ENCODE data around the gene HSD17B3.

- TF ChIP-seq CTCF (IDR thresholded peaks at IDR 0.05) (no peak), POLR2A (IDR thresholded peaks at IDR 0.05) (no peak), POLR2AphosphoS5 (IDR thresholded peaks at IDR 0.05) (no peak), EP300 (IDR thresholded peaks at IDR 0.05) (no peak)
Measured at GRCh38 chr9:96345551-96345950, 43.6 kb upstream of the HSD17B3 start.

Measured in sigmoid colon (tissue), 4 donors.